Rectal smooth muscle tissue (tissue), 1 donor: Measurements from ENCODE around the gene DAGLB.

ENCODE experiments used
- H3K27ac ChIP-seq: one replicate; pipeline ENCODE4 v1.7.0; 2013; ENCODE audit warnings: low read depth, low read length, inconsistent platforms
- H3K27me3 ChIP-seq: one replicate; pipeline ENCODE4 v1.7.0; 2013; ENCODE audit warnings: low read length; ENCODE audit not compliant: control insufficient read depth, insufficient read depth
- H3K36me3 ChIP-seq: one replicate; pipeline ENCODE4 v1.7.0; 2013; ENCODE audit warnings: low read length; ENCODE audit not compliant: control insufficient read depth, insufficient read depth
- H3K4me1 ChIP-seq: one replicate; pipeline ENCODE4 v1.7.0; 2013; ENCODE audit warnings: low read length; ENCODE audit not compliant: control insufficient read depth, insufficient read depth
- H3K4me3 ChIP-seq: one replicate; pipeline ENCODE4 v1.7.0; 2013; ENCODE audit warnings: low read length
- H3K9ac ChIP-seq: one replicate; pipeline ENCODE4 v1.7.0; 2013; ENCODE audit warnings: low read length

DAGLB gene

DNA sequence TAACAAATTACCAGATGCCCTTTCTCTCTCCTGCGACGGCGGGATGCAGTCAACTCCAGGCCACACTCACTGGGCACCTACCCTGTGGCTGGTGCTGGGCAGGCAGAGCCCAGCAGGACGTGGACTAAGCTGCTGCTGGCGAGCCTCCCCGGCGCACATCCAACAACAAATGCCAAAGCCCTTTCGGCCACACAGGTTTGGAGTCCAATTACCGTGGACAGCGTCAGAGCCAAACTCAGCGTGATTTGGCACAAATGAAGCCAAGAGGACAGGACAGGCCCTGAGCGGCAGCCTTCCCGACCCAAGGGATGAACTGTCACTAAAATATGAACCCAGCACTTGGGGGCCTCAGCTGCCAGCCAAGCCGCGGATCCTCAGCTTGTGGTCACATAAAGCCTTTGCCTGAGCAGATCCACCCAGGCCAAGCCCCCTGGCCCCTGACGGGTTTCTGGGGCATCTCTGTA lies 28.4 kb downstream of the DAGLB start:
- H3K27ac ChIP-seq, result no peak overlapping the region

GRCh38 chr7:6417408-6417807 lies 30.3 kb downstream of the DAGLB start:
- H3K9ac ChIP-seq, result no peak overlapping the region
- no peaks in the 10 kb centered on the region for H3K27me3 ChIP-seq
- no peak overlapping the region for H3K4me3 ChIP-seq
- H3K36me3 ChIP-seq, result peaks cover 19% of the 10 kb centered on the region
- no peak overlapping the region for H3K27ac ChIP-seq
- H3K4me1 ChIP-seq, result no peaks in the 10 kb centered on the region

More for the DNA sequence above, 28.4 kb downstream of the DAGLB start:
- no peak overlapping the region for H3K9ac ChIP-seq
- H3K4me1 ChIP-seq, result no peaks in the 10 kb centered on the region
- peaks cover 16% of the 10 kb centered on the region for H3K36me3 ChIP-seq
- no peak overlapping the region for H3K4me3 ChIP-seq
- H3K27me3 ChIP-seq, result no peaks in the 10 kb centered on the region

- no peak overlapping the region for H3K9ac ChIP-seq
- H3K36me3 ChIP-seq, result peaks cover 18% of the 10 kb centered on the region
- no peak overlapping the region for H3K27ac ChIP-seq
- no peaks in the 10 kb centered on the region for H3K4me1 ChIP-seq
- H3K27me3 ChIP-seq, result no peaks in the 10 kb centered on the region
- H3K4me3 ChIP-seq, result no peak overlapping the region
Measured at GRCh38 chr7:6416516-6417145, 31.1 kb downstream of the DAGLB start.

DNA sequence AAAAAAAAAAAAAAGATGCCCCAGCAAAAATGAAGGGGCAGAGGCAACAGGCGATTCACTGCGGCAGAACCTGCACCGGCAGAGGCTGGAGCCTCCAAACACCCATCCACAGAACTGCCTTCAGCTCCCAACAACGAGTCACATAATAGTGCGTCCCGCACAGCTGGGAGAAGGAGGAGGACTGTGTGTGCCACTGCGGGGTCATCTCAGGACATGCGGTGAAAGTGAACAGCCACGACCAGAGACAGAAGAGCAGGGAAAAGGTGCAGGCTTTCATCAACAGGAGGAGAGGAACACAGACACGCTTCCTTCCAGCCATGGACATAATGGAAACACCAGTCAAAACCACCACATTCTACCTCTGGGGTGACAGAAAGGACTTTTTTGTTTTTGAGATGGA lies 34.1 kb downstream of the DAGLB start:
- Histone ChIP-seq H3K27me3 (no peaks in the 10 kb centered on the region), H3K9ac (no peak overlapping the region), H3K27ac (no peak overlapping the region), H3K4me3 (no peak overlapping the region), H3K4me1 (no peaks in the 10 kb centered on the region), H3K36me3 (peaks cover 31% of the 10 kb centered on the region)

DNA sequence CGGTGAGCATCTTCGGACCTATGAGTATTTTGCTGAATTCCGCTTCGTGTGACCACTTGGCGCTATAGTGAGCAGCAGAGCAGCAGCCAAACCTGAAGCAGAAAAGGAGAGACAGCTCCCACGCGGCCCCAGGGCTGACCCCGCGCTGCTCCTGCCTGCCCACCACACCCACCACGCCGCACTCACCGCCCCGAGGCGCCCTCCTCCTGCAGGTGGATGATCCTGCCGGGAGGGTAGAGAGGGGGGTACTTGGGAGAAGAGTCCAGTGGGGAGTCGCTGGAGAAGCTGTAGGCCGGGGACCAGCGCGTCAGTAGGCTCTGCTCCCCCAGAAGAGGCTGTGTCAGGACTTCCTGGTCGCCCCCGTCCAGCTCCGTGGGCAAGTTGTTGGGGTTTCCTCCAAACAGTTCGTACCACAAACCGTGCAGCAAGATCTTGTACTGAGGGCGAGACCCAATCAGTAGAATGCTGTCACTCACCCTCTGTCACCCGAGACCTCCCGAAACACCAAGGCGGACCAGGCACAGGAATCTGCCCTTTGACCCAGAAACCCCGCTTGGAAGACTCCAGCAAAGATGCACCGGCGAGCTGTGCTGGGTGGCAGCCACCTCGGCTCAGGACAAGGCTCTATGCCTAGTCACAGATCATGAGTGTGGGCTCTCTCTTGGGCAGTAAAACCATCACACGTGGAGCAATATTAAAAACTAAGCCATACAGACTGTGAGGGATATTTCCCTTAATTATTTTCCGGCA lies 37.6 kb downstream of the DAGLB start:
- Histone ChIP-seq H3K27me3 (no peaks in the 10 kb centered on the region), H3K4me1 (no peaks in the 10 kb centered on the region), H3K9ac (no peak overlapping the region), H3K4me3 (no peak overlapping the region), H3K36me3 (peaks cover 27% of the 10 kb centered on the region), H3K27ac (no peak overlapping the region)

DNA sequence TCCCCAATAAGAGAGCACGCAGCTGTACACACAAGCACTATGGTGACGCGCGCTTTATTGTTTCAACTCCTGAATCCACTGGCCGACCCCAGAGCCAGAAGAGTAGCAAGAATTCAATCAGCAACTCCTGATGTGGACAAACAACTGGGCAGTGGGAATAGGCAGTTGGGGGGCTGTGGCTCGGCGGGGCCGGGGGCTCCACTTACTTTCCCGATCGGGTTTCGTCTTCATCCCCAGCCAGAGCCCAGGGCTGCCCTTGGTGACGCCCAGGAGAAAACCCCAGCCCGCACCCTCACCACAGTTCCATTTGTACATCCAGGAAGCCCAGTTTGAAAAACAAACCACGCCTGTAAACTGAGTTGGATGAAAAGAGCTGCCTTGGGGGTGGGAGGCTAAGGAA lies 38.7 kb downstream of the DAGLB start:
- Histone ChIP-seq H3K27ac (no peak overlapping the region), H3K4me1 (no peaks in the 10 kb centered on the region), H3K9ac (no peak overlapping the region), H3K4me3 (no peak overlapping the region), H3K36me3 (peaks cover 26% of the 10 kb centered on the region), H3K27me3 (no peaks in the 10 kb centered on the region)

DNA sequence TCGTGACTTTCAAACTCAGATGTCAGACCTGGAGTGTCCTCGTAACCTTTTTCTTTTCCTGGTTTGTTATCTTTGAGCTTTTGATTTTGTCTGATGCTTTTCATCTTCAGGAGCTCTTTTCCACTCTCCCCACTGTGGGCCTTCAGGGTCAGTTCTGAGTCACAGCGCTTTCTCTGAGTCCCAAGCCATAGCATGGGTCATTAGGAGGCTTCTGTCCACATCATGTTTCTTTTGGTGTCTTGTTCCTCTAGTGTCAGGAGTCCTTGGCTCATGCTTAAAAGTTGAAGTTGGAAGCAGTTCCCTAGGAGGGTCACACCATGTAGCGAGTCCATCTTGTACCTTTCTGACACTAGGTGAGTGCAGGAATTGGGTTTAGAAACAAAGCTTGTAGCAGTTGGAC lies 40.3 kb downstream of the DAGLB start:
- Histone ChIP-seq H3K4me1 (no peaks in the 10 kb centered on the region), H3K9ac (no peak overlapping the region), H3K27ac (no peak overlapping the region), H3K4me3 (no peak overlapping the region), H3K36me3 (peaks cover 32% of the 10 kb centered on the region), H3K27me3 (no peaks in the 10 kb centered on the region)

DNA sequence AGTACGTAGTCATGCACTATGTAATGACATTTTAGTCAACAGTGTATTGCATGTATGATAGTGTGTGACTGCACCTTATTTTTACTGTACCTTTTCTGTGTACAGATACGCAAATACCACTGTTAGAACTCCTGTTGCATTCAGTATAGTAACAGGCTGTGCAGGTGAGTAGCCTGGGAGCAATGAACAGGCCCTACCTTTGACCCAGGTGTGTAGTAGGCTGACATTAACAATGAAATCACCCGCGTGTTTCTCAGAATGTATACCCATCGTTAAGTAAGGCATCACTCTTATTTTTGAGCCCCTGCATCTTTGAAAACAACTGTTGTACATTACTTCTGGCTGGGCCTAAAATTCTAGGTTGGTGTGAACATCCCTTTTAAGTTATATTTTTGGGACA lies 41.6 kb downstream of the DAGLB start:
- no peak overlapping the region for H3K9ac ChIP-seq
- no peaks in the 10 kb centered on the region for H3K27me3 ChIP-seq
- no peaks in the 10 kb centered on the region for H3K4me1 ChIP-seq
- no peak overlapping the region for H3K27ac ChIP-seq
- no peak overlapping the region for H3K4me3 ChIP-seq
- peaks cover 35% of the 10 kb centered on the region for H3K36me3 ChIP-seq

GRCh38 chr7:6403907-6404306 lies 43.8 kb downstream of the DAGLB start:
- no peak overlapping the region for H3K4me3 ChIP-seq
- peaks cover 26% of the 10 kb centered on the region for H3K36me3 ChIP-seq
- no peak overlapping the region for H3K27ac ChIP-seq
- no peaks in the 10 kb centered on the region for H3K27me3 ChIP-seq
- H3K4me1 ChIP-seq, result peaks cover 2% of the 10 kb centered on the region
- no peak overlapping the region for H3K9ac ChIP-seq

GRCh38 chr7:6402741-6403140 lies 45.0 kb downstream of the DAGLB start:
- Histone ChIP-seq H3K27ac (no peak overlapping the region), H3K27me3 (no peaks in the 10 kb centered on the region), H3K36me3 (peaks cover 19% of the 10 kb centered on the region), H3K4me1 (peaks cover 5% of the 10 kb centered on the region), H3K9ac (no peak overlapping the region), H3K4me3 (no peak overlapping the region)

GRCh38 chr7:6402041-6402440 lies 45.7 kb downstream of the DAGLB start:
- H3K36me3 ChIP-seq, result peaks cover 19% of the 10 kb centered on the region
- no peak overlapping the region for H3K4me3 ChIP-seq
- no peaks in the 10 kb centered on the region for H3K27me3 ChIP-seq
- H3K27ac ChIP-seq, result no peak overlapping the region
- no peak overlapping the region for H3K9ac ChIP-seq
- peaks cover 5% of the 10 kb centered on the region for H3K4me1 ChIP-seq

- Histone ChIP-seq H3K4me1 (peaks cover 5% of the 10 kb centered on the region), H3K9ac (no peak overlapping the region), H3K27me3 (no peaks in the 10 kb centered on the region), H3K27ac (no peak overlapping the region), H3K4me3 (no peak overlapping the region), H3K36me3 (peaks cover 19% of the 10 kb centered on the region)
Measured at GRCh38 chr7:6401536-6401935, 46.2 kb downstream of the DAGLB start.
